ENCODE measurements around the gene WARS2. TPM values are rescaled to one million over a fixed set of nuclear protein-coding genes. Genes with fewer than 3 reads are reported as not detected.

The WARS2 gene
- 17.5 and 20.0 TPM in 2 replicates for total RNA-seq (2014; rRNA removed; shearing (Covaris generic))

GRCh38 chr1:119140177-119141019 lies at the start of gene WARS2:
Gene WARS2 (minus strand): TSS chr1:119140653. CDS start chr1:119140644, 9 bp downstream.

GRCh38 chr1:118988186-118989005 lies 152.1 kb downstream of the WARS2 start, which contains the start of gene TBX15:
Gene TBX15 (minus strand): TSS chr1:118988343. CDS start chr1:118987795, 548 bp downstream.

Small RNA genes lying within 50 kb of the gene (small RNA-seq; reads per million reads assigned to genes)
- not detected for gene AL139420.2

Other genes with a start within 250 kb of the WARS2 start
- gene TBX15, start 152.3 kb downstream of the WARS2 start, total RNA-seq (2014; rRNA removed; shearing (Covaris generic)), result 0.27 TPM in 1 of 2 replicates, not detected in the other
- not detected in 2 replicates for gene HAO2, start 228.1 kb upstream of the WARS2 start, total RNA-seq (2014; rRNA removed; shearing (Covaris generic))

Data from A375 (cell line).